CD14-positive monocyte (primary cell): ENCODE measurements around the gene OR51B2. TPM values are rescaled to one million over a fixed set of nuclear protein-coding genes. Genes with fewer than 3 reads are reported as not detected.

Experiments
- DNase-seq, 3 donors: peaks; one replicate each; pipeline ENCODE4 v3.0.0-alpha.2; 2011 to 2022
- H2AFZ ChIP-seq: 2 replicates; pipeline ENCODE4 v1.6.0; 2012; ENCODE audit warnings: mild to moderate bottlenecking, low read depth, low read length, inconsistent platforms; ENCODE audit not compliant: insufficient read depth, poor library complexity, severe bottlenecking
- H3K27ac ChIP-seq, 2 donors: 1 replicate in 1 of 2; 2 replicates in 1 of 2; pipeline ENCODE4 v1.5.1; 2012 to 2013; ENCODE audit warnings: low read length in 2 of 2, control low read depth in 1 of 2, inconsistent platforms in 1 of 2, low read depth in 1 of 2, mild to moderate bottlenecking in 1 of 2
- H3K27me3 ChIP-seq, 2 donors: one replicate each; pipeline versions ENCODE4 v1.6.0 to v1.6.1; 2011 to 2013; ENCODE audit warnings: low read length in 2 of 2; ENCODE audit not compliant: control insufficient read depth in 2 of 2, insufficient read depth in 2 of 2
- H3K36me3 ChIP-seq, 2 donors: replicated peaks in 1 of 2; 1 replicate in 1 of 2; 2 replicates in 1 of 2; pipeline versions ENCODE4 v1.5.1 to v1.6.1; 2012 to 2013; ENCODE audit warnings: low read length in 2 of 2, control low read depth in 1 of 2, inconsistent platforms in 1 of 2, mild to moderate bottlenecking in 1 of 2; ENCODE audit not compliant: insufficient read depth in 2 of 2, control insufficient read depth in 1 of 2
- H3K4me1 ChIP-seq, 2 donors: 1 replicate in 1 of 2; 2 replicates in 1 of 2; pipeline versions ENCODE4 v1.5.1 to v1.6.1; 2012 to 2013; ENCODE audit warnings: low read length in 2 of 2, control low read depth in 1 of 2, inconsistent platforms in 1 of 2, mild to moderate bottlenecking in 1 of 2, moderate library complexity in 1 of 2; ENCODE audit not compliant: insufficient read depth in 2 of 2, control insufficient read depth in 1 of 2
- H3K4me2 ChIP-seq: replicated peaks from 2 replicates; pipeline ENCODE3; 2012; ENCODE audit warnings: low read length, moderate library complexity, mild to moderate bottlenecking; ENCODE audit not compliant: poor library complexity, severe bottlenecking; ENCODE audit errors: extremely low read depth
- H3K4me3 ChIP-seq, 3 experiments: fragments of 200-600 bp in 1 of 3; sonication (generic) in 1 of 3; replicated peaks in 1 of 3; 1 replicate in 2 of 3; 2 replicates in 1 of 3; pipeline ENCODE4 v1.5.1; 2011 to 2013; ENCODE audit warnings: low read length in 3 of 3, mild to moderate bottlenecking in 3 of 3, control low read depth in 2 of 3, low read depth in 2 of 3, inconsistent platforms in 1 of 3, moderate library complexity in 1 of 3
- H3K79me2 ChIP-seq: 2 replicates; pipeline ENCODE4 v1.6.0; 2012; ENCODE audit warnings: mild to moderate bottlenecking, control low read depth, inconsistent platforms, low read length, moderate library complexity; ENCODE audit not compliant: insufficient read depth
- H3K9ac ChIP-seq: 2 replicates; pipeline ENCODE4 v1.6.0; 2017; ENCODE audit warnings: low read length, mild to moderate bottlenecking; ENCODE audit not compliant: insufficient read depth, poor library complexity, severe bottlenecking
- H3K9me3 ChIP-seq, 2 donors: replicated peaks in 1 of 2; 1 replicate in 1 of 2; 2 replicates in 1 of 2; pipeline versions ENCODE4 v1.5.1 to v1.6.1; 2012 to 2013; ENCODE audit warnings: low read length in 2 of 2, control low read depth in 1 of 2; ENCODE audit not compliant: control insufficient read depth in 1 of 2, insufficient read depth in 1 of 2
- H4K20me1 ChIP-seq: 2 replicates; pipeline ENCODE4 v1.6.0; 2012; ENCODE audit warnings: mild to moderate bottlenecking, low read length, control low read depth, moderate library complexity; ENCODE audit not compliant: insufficient read depth
- H3K27ac Mint-ChIP-seq, 7 donors: one replicate each; pipeline ENCODE4 v1.8.0; 2020; ENCODE audit warnings: mild to moderate bottlenecking in 7 of 7, mixed read lengths in 7 of 7, moderate library complexity in 6 of 7, inconsistent platforms in 2 of 7
- H3K27me3 Mint-ChIP-seq, 3 donors: one replicate each; pipeline ENCODE4 v1.8.0; 2021 to 2022; ENCODE audit warnings: low read depth in 3 of 3, mild to moderate bottlenecking in 3 of 3, mixed read lengths in 3 of 3, moderate library complexity in 3 of 3, inconsistent platforms in 1 of 3
- H3K36me3 Mint-ChIP-seq, 2 donors: one replicate each; pipeline ENCODE4 v1.8.0; 2020; ENCODE audit warnings: mixed read lengths in 2 of 2, inconsistent platforms in 1 of 2, mild to moderate bottlenecking in 1 of 2
- H3K4me1 Mint-ChIP-seq: one replicate; pipeline ENCODE4 v1.8.0; 2020; ENCODE audit warnings: mild to moderate bottlenecking, mixed read lengths
- H3K4me3 Mint-ChIP-seq, 2 donors: one replicate each; pipeline ENCODE4 v1.8.0; 2020; ENCODE audit warnings: mild to moderate bottlenecking in 2 of 2, mixed read lengths in 2 of 2, moderate library complexity in 1 of 2
- H3K9me3 Mint-ChIP-seq, 7 donors: one replicate each; pipeline ENCODE4 v1.8.0; 2020 to 2022; ENCODE audit warnings: mixed read lengths in 7 of 7, mild to moderate bottlenecking in 6 of 7, moderate library complexity in 6 of 7, inconsistent platforms in 2 of 7
- CTCF ChIP-seq: fragments of 200-600 bp; IDR thresholded peaks from one replicate; pipeline ENCODE4 v1.8.0; 2022; ENCODE audit warnings: antibody characterized with exemption, mild to moderate bottlenecking
- WGBS: methylation state at CpG from one replicate; pipeline ENCODE4 v1.1.5; 2013; ENCODE audit warnings: missing lambda C conversion rate; ENCODE audit not compliant: insufficient coverage; 5-methylcytosine and 5-hydroxymethylcytosine counted together
- intact Hi-C, 2 donors: fragments of 100-400 bp; cut with micrococcal nuclease; formaldehyde crosslinking; loops; one replicate each; pipeline versions ENCODE4 v1.15.0 to v1.15.1; 2023
- polyA plus RNA-seq, 3 donors: library from polyadenylated mRNA; depleted of rRNA in 1 of 3; unstranded in 2 of 3; stranded (reverse) in 1 of 3; fragments of 300-500 nt in 2 of 3; fragments of >200 nt in 1 of 3; fragmentation: Illumina TruSeq in 2 of 3; gene quantifications; 1 replicate in 2 of 3; 2 replicates in 1 of 3; pipeline ENCODE4 v1.2.3, GENCODE V29; 2012 to 2021

The OR51B2 gene
- polyA plus RNA-seq, 3 donors = not detected

GRCh38 chr11:5280582-5281102 is 43.5 kb downstream of the OR51B2 start:
- H3K36me3 Mint-ChIP-seq = no peaks in the 10 kb centered on the region
- Histone ChIP-seq H3K4me1 (peaks cover 0 to 4% of the 10 kb centered on the region in 2 donors), H3K79me2 (no peaks in the 10 kb centered on the region), H3K27ac (no peak overlapping the region), H3K27me3 (no peaks in the 10 kb centered on the region), H4K20me1 (no peaks in the 10 kb centered on the region), H3K36me3 (no peaks in the 10 kb centered on the region), H3K4me3 (no peak overlapping the region), H2AFZ (no peak overlapping the region), H3K9ac (no peak overlapping the region), H3K9me3 (no peaks in the 10 kb centered on the region), H3K4me2 (no peak overlapping the region)
- no peak for TF ChIP-seq CTCF
- peak overlapping the region in 2 of 7 donors; percentile 67 to 77 for H3K27ac Mint-ChIP-seq
- peaks cover 0 to 3% (median under 1%) of the 10 kb centered on the region in 7 donors for H3K9me3 Mint-ChIP-seq
- H3K4me1 Mint-ChIP-seq = peaks cover 4% of the 10 kb centered on the region
- intact Hi-C loops = no loop called here
- peaks cover 0 to 3% (median 1%) of the 10 kb centered on the region in 3 donors for H3K27me3 Mint-ChIP-seq
- WGBS = 28% methylated on average over 2 of the region's 3 CpGs
- DNase-seq = peak; percentile 43 to 83 (median 52)
- no peak overlapping the region for H3K4me3 Mint-ChIP-seq

DNA sequence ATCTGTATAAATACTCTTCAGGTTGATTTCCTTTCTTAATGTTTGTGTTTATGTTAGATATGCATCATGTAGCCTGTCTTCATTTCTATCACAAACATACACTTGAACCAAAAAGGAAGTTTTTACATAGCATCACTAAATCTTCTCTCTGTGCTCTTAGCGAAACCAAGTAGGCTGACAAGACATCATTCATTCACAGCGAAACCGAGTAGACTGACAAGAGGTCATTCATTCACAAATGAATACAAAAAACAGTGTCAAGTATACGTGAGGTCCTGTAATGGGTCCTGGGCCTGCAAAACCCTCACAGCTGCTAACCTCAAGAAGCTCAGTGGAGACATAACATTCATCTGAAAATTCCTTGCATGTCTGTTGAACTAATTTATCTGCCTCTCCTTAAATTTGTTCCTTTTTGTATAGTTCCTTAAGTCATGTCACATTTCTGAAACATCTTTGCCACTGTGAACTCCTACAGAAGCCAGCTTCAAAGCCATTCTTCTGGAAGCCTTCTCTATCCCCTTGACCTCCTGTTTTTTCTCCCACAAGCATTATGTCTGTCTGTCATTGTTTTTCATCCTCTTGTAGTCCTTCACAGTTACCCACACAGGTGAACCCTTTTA is 44.5 kb downstream of the OR51B2 start:
- no peak overlapping the region for H2AFZ ChIP-seq
- Mint-ChIP-seq H3K4me3 (no peak overlapping the region), H3K9me3 (peaks cover 0 to 3% (median 0%) of the 10 kb centered on the region in 7 donors), H3K27ac (no peak overlapping the region), H3K27me3 (peaks cover 0 to 3% (median 1%) of the 10 kb centered on the region in 3 donors), H3K4me1 (peaks cover 4% of the 10 kb centered on the region), H3K36me3 (no peaks in the 10 kb centered on the region)
- no peaks in the 10 kb centered on the region for H3K9me3 ChIP-seq
- no peaks in the 10 kb centered on the region for H3K79me2 ChIP-seq
- 100% methylated on average over 1 of the region's 4 CpGs for WGBS
- peaks cover 0 to 4% of the 10 kb centered on the region in 2 donors for H3K4me1 ChIP-seq
- no peak overlapping the region for H3K27ac ChIP-seq
- no peaks in the 10 kb centered on the region for H3K27me3 ChIP-seq
- H3K4me2 ChIP-seq = no peak overlapping the region
- H3K36me3 ChIP-seq = no peaks in the 10 kb centered on the region
- TF ChIP-seq CTCF = no peak
- intact Hi-C loops = no loop called here
- H3K9ac ChIP-seq = no peak overlapping the region
- no peak overlapping the region for H3K4me3 ChIP-seq
- no peak for DNase-seq
- H4K20me1 ChIP-seq = no peaks in the 10 kb centered on the region
